ENCODE measurements around the gene TLR2.

TLR2 gene

GRCh38 chr4:153645183-153645582, 38.9 kb upstream of the TLR2 start:
- H3K27me3 ChIP-seq (ENCODE audit: insufficient read depth, low read length) = no peaks in the 10 kb centered on the region

GRCh38 chr4:153646261-153646660, 37.8 kb upstream of the TLR2 start:
- Histone ChIP-seq H4K20me1 (ENCODE audit: insufficient read depth, low read length) (no peaks in the 10 kb centered on the region), H3K27me3 (ENCODE audit: insufficient read depth, low read length) (no peaks in the 10 kb centered on the region)
- TF ChIP-seq EZH2 (IDR thresholded peaks at IDR 0.05; ENCODE audit: borderline replicate concordance, low read length) (no peak), CTCF (IDR thresholded peaks at IDR 0.05; ENCODE audit: low read length) (no peak)

More at GRCh38 chr4:153645183-153645582, 38.9 kb upstream of the TLR2 start:
- Histone ChIP-seq H3F3A (ENCODE audit: insufficient read depth, low read length) (peaks cover 5% of the 10 kb centered on the region; the same call in 1 of the 2 replicates), H3K27ac (ENCODE audit: low read depth, low read length, poor library complexity, severe bottlenecking) (no peak overlapping the region), H3K4me2 (ENCODE audit: low read length) (no peak overlapping the region), H3K36me3 (ENCODE audit: insufficient read depth, low read length) (no peaks in the 10 kb centered on the region), H3K9ac (ENCODE audit: low read length) (no peak overlapping the region), H2AFZ (ENCODE audit: low read length) (no peak overlapping the region), H3K4me1 (ENCODE audit: insufficient read depth, low read length, severe bottlenecking) (peaks cover 29% of the 10 kb centered on the region), H3K9me3 (ENCODE audit: low read length) (no peaks in the 10 kb centered on the region), H4K20me1 (ENCODE audit: insufficient read depth, low read length) (no peaks in the 10 kb centered on the region), H3K79me2 (ENCODE audit: insufficient read depth, low read length) (no peaks in the 10 kb centered on the region), H3K4me3 (ENCODE audit: low read depth, low read length, poor library complexity, severe bottlenecking) (no peak overlapping the region), H3K9me2 (ENCODE audit: low read depth, low read length) (no peaks in the 10 kb centered on the region)
- TF ChIP-seq EZH2 (IDR thresholded peaks at IDR 0.05; ENCODE audit: borderline replicate concordance, low read length) = no peak
- peak; percentile 57 for TF ChIP-seq CTCF (IDR thresholded peaks at IDR 0.05; ENCODE audit: low read length)

GRCh38 chr4:153646978-153647377, 37.1 kb upstream of the TLR2 start:
- no peaks in the 10 kb centered on the region for H3K9me2 ChIP-seq (ENCODE audit: low read depth, low read length)
- H3K27me3 ChIP-seq (ENCODE audit: insufficient read depth, low read length) = no peaks in the 10 kb centered on the region
- peaks cover 21% of the 10 kb centered on the region for H3K4me1 ChIP-seq (ENCODE audit: insufficient read depth, low read length, severe bottlenecking)
- H3K9me3 ChIP-seq (ENCODE audit: low read length) = no peaks in the 10 kb centered on the region
- no peaks in the 10 kb centered on the region for H3K36me3 ChIP-seq (ENCODE audit: insufficient read depth, low read length)
- H3K4me2 ChIP-seq (ENCODE audit: low read length) = no peak overlapping the region
- peaks cover 5% of the 10 kb centered on the region; the same call in 1 of the 2 replicates for H3F3A ChIP-seq (ENCODE audit: insufficient read depth, low read length)
- no peak overlapping the region for H3K9ac ChIP-seq (ENCODE audit: low read length)
- H3K27ac ChIP-seq (ENCODE audit: low read depth, low read length, poor library complexity, severe bottlenecking) = no peak overlapping the region
- TF ChIP-seq CTCF (IDR thresholded peaks at IDR 0.05; ENCODE audit: low read length) = no peak
- TF ChIP-seq EZH2 (IDR thresholded peaks at IDR 0.05; ENCODE audit: borderline replicate concordance, low read length) = no peak
- H4K20me1 ChIP-seq (ENCODE audit: insufficient read depth, low read length) = no peaks in the 10 kb centered on the region
- no peak overlapping the region for H3K4me3 ChIP-seq (ENCODE audit: low read depth, low read length, poor library complexity, severe bottlenecking)
- no peak overlapping the region for H2AFZ ChIP-seq (ENCODE audit: low read length)
- H3K79me2 ChIP-seq (ENCODE audit: insufficient read depth, low read length) = no peaks in the 10 kb centered on the region

More at GRCh38 chr4:153646261-153646660, 37.8 kb upstream of the TLR2 start:
- Histone ChIP-seq H3K27ac (ENCODE audit: low read depth, low read length, poor library complexity, severe bottlenecking) (no peak overlapping the region), H3F3A (ENCODE audit: insufficient read depth, low read length) (peaks cover 5% of the 10 kb centered on the region; the same call in 1 of the 2 replicates), H3K79me2 (ENCODE audit: insufficient read depth, low read length) (no peaks in the 10 kb centered on the region), H3K4me2 (ENCODE audit: low read length) (no peak overlapping the region), H3K9me3 (ENCODE audit: low read length) (no peaks in the 10 kb centered on the region), H3K36me3 (ENCODE audit: insufficient read depth, low read length) (no peaks in the 10 kb centered on the region), H3K9me2 (ENCODE audit: low read depth, low read length) (no peaks in the 10 kb centered on the region), H3K9ac (ENCODE audit: low read length) (no peak overlapping the region), H3K4me1 (ENCODE audit: insufficient read depth, low read length, severe bottlenecking) (peaks cover 21% of the 10 kb centered on the region), H2AFZ (ENCODE audit: low read length) (no peak overlapping the region), H3K4me3 (ENCODE audit: low read depth, low read length, poor library complexity, severe bottlenecking) (no peak overlapping the region)
